Astrocyte (in vitro differentiated cells and primary cell): Measurements from ENCODE around the gene TUG1. TPM values are rescaled to one million over a fixed set of nuclear protein-coding genes. Genes with fewer than 3 reads are reported as not detected.

Experiments used
- total RNA-seq: library from RNA; stranded (reverse); gene quantifications from 2 replicates; pipeline ENCODE4 v1.2.1, GENCODE V29; 2021

The TUG1 gene
- total RNA-seq, 1 donor from 2014 or later = 107 TPM

Other genes starting within 250 kb of the TUG1 start
- 39.7 and 45.9 TPM in 2 replicates for gene MORC2, start 491 bp upstream of the TUG1 start, total RNA-seq
- gene SMTN, start 112.1 kb downstream of the TUG1 start, total RNA-seq = 97.5 and 98.9 TPM in 2 replicates
- gene SELENOM, start 138.3 kb downstream of the TUG1 start, total RNA-seq = 157 and 205 TPM in 2 replicates
- 3.0 and 3.3 TPM in 2 replicates for gene INPP5J, start 153.7 kb downstream of the TUG1 start, total RNA-seq
- gene PLA2G3, start 171.2 kb downstream of the TUG1 start, total RNA-seq = not detected in 2 replicates
- gene RNF185, start 190.9 kb downstream of the TUG1 start, total RNA-seq = 28.9 and 29.3 TPM in 2 replicates
- gene LIMK2, start 243.0 kb downstream of the TUG1 start, total RNA-seq = 128 and 136 TPM in 2 replicates